Central memory CD8-positive, alpha-beta T cell (primary cell): Measurements from ENCODE around the gene SFXN3.

Experiments used
- ATAC-seq: fragments of 150-1000 bp; cut with Tn5 transposase; replicated peaks from 2 replicates; pipeline ENCODE4 v1.10.0; 2022; ENCODE audit warnings: mild to moderate bottlenecking, moderate FRiP score, moderate number of reproducible peaks; ENCODE audit not compliant: poor library complexity, severe bottlenecking; ENCODE audit errors: extremely low read depth
- DNase-seq, 2 donors: peaks; one replicate each; pipeline ENCODE4 v3.0.0; 2021; ENCODE audit warnings: low spot score in 2 of 2
- H3K27ac Mint-ChIP-seq: one replicate; pipeline ENCODE4 v1.8.0; 2022; ENCODE audit warnings: low read depth, mild to moderate bottlenecking, moderate library complexity, mixed read lengths
- H3K27me3 Mint-ChIP-seq: one replicate; pipeline ENCODE4 v1.8.0; 2022; ENCODE audit warnings: mixed read lengths
- H3K36me3 Mint-ChIP-seq: one replicate; pipeline ENCODE4 v1.8.0; 2022; ENCODE audit warnings: mild to moderate bottlenecking, moderate library complexity, mixed read lengths; ENCODE audit not compliant: insufficient read depth
- H3K4me1 Mint-ChIP-seq: one replicate; pipeline ENCODE4 v1.8.0; 2022; ENCODE audit warnings: mixed read lengths
- H3K4me3 Mint-ChIP-seq: one replicate; pipeline ENCODE4 v1.8.0; 2022; ENCODE audit warnings: mild to moderate bottlenecking, moderate library complexity, mixed read lengths
- H3K9me3 Mint-ChIP-seq: one replicate; pipeline ENCODE4 v1.8.0; 2022; ENCODE audit warnings: mixed read lengths

Gene SFXN3

GRCh38 chr10:101063050-101063525 is 32.1 kb downstream of the SFXN3 start:
- no peak overlapping the region for H3K27ac Mint-ChIP-seq

GRCh38 chr10:101063548-101064414 is 32.7 kb downstream of the SFXN3 start:
- no peak overlapping the region for H3K27ac Mint-ChIP-seq
- peaks cover 44% of the 10 kb centered on the region for H3K27me3 Mint-ChIP-seq
- DNase-seq: no peak
- H3K4me3 Mint-ChIP-seq: no peak overlapping the region
- H3K9me3 Mint-ChIP-seq: no peaks in the 10 kb centered on the region
- no peak for ATAC-seq
- peaks cover 30% of the 10 kb centered on the region for H3K4me1 Mint-ChIP-seq
- peaks cover 14% of the 10 kb centered on the region for H3K36me3 Mint-ChIP-seq

More at GRCh38 chr10:101063050-101063525, 32.1 kb downstream of the SFXN3 start:
- Mint-ChIP-seq H3K36me3 (peaks cover 14% of the 10 kb centered on the region), H3K9me3 (no peaks in the 10 kb centered on the region), H3K4me3 (no peak overlapping the region), H3K4me1 (peaks cover 30% of the 10 kb centered on the region), H3K27me3 (peaks cover 44% of the 10 kb centered on the region)
- no peak for DNase-seq
- ATAC-seq: no peak

GRCh38 chr10:101064415-101065030 is 33.5 kb downstream of the SFXN3 start:
- Mint-ChIP-seq H3K4me3 (no peak overlapping the region), H3K36me3 (peaks cover 14% of the 10 kb centered on the region), H3K27me3 (peaks cover 44% of the 10 kb centered on the region), H3K4me1 (peaks cover 28% of the 10 kb centered on the region), H3K9me3 (no peaks in the 10 kb centered on the region), H3K27ac (no peak overlapping the region)
- DNase-seq: no peak
- no peak for ATAC-seq

GRCh38 chr10:101065481-101066145 is 34.6 kb downstream of the SFXN3 start:
- no peak overlapping the region for H3K27ac Mint-ChIP-seq
- ATAC-seq: no peak
- peaks cover 44% of the 10 kb centered on the region for H3K27me3 Mint-ChIP-seq
- H3K9me3 Mint-ChIP-seq: no peaks in the 10 kb centered on the region
- DNase-seq: no peak
- peak overlapping the region; percentile 80 for H3K4me3 Mint-ChIP-seq
- peaks cover 17% of the 10 kb centered on the region for H3K4me1 Mint-ChIP-seq
- H3K36me3 Mint-ChIP-seq: peaks cover 9% of the 10 kb centered on the region

- Mint-ChIP-seq H3K4me1 (peaks cover 14% of the 10 kb centered on the region), H3K9me3 (no peaks in the 10 kb centered on the region), H3K27ac (no peak overlapping the region), H3K36me3 (peaks cover 7% of the 10 kb centered on the region), H3K4me3 (peak overlapping the region; percentile 80), H3K27me3 (peaks cover 45% of the 10 kb centered on the region)
- DNase-seq (no peak), ATAC-seq (no peak)
Observed at GRCh38 chr10:101066146-101066895, 35.3 kb downstream of the SFXN3 start.

- peak overlapping the region; percentile 80 for H3K4me3 Mint-ChIP-seq
- peaks cover 52% of the 10 kb centered on the region for H3K27me3 Mint-ChIP-seq
- H3K4me1 Mint-ChIP-seq: peaks cover 10% of the 10 kb centered on the region
- no peak overlapping the region for H3K27ac Mint-ChIP-seq
- no peaks in the 10 kb centered on the region for H3K9me3 Mint-ChIP-seq
- H3K36me3 Mint-ChIP-seq: peaks cover 7% of the 10 kb centered on the region
- no peak for ATAC-seq
- no peak for DNase-seq
Observed at GRCh38 chr10:101066896-101067355, 35.9 kb downstream of the SFXN3 start.

GRCh38 chr10:101067356-101068083 is 36.5 kb downstream of the SFXN3 start:
- Mint-ChIP-seq H3K27ac (no peak overlapping the region), H3K27me3 (peaks cover 57% of the 10 kb centered on the region), H3K36me3 (peaks cover 7% of the 10 kb centered on the region)

GRCh38 chr10:101069441-101069840 is 38.4 kb downstream of the SFXN3 start:
- no peaks in the 10 kb centered on the region for H3K9me3 Mint-ChIP-seq
- DNase-seq (no peak), ATAC-seq (no peak)
- no peak overlapping the region for H3K27ac Mint-ChIP-seq
- peaks cover 65% of the 10 kb centered on the region for H3K27me3 Mint-ChIP-seq
- peaks cover 5% of the 10 kb centered on the region for H3K36me3 Mint-ChIP-seq
- no peak overlapping the region for H3K4me3 Mint-ChIP-seq
- peaks cover 7% of the 10 kb centered on the region for H3K4me1 Mint-ChIP-seq

More at GRCh38 chr10:101067356-101068083, 36.5 kb downstream of the SFXN3 start:
- DNase-seq (peak; percentile 57 to 66), ATAC-seq (peak; percentile 65)
- Mint-ChIP-seq H3K9me3 (no peaks in the 10 kb centered on the region), H3K4me3 (peak overlapping the region; percentile 80), H3K4me1 (peaks cover 7% of the 10 kb centered on the region)

GRCh38 chr10:101070098-101070497 is 39.1 kb downstream of the SFXN3 start:
- Mint-ChIP-seq H3K4me1 (peaks cover 7% of the 10 kb centered on the region), H3K27ac (no peak overlapping the region), H3K36me3 (peaks cover 5% of the 10 kb centered on the region), H3K9me3 (no peaks in the 10 kb centered on the region), H3K27me3 (peaks cover 63% of the 10 kb centered on the region), H3K4me3 (no peak overlapping the region)
- DNase-seq: no peak
- no peak for ATAC-seq

GRCh38 chr10:101071267-101071884 is 40.3 kb downstream of the SFXN3 start:
- peaks cover 5% of the 10 kb centered on the region for H3K36me3 Mint-ChIP-seq
- DNase-seq (no peak), ATAC-seq (no peak)
- peaks cover 7% of the 10 kb centered on the region for H3K4me1 Mint-ChIP-seq
- H3K9me3 Mint-ChIP-seq: no peaks in the 10 kb centered on the region
- H3K27me3 Mint-ChIP-seq: peaks cover 63% of the 10 kb centered on the region
- H3K4me3 Mint-ChIP-seq: no peak overlapping the region
- H3K27ac Mint-ChIP-seq: no peak overlapping the region

GRCh38 chr10:101071885-101072433 is 40.9 kb downstream of the SFXN3 start:
- H3K9me3 Mint-ChIP-seq: no peaks in the 10 kb centered on the region
- DNase-seq: no peak
- H3K27ac Mint-ChIP-seq: no peak overlapping the region
- no peak overlapping the region for H3K4me3 Mint-ChIP-seq
- H3K36me3 Mint-ChIP-seq: peaks cover 5% of the 10 kb centered on the region
- ATAC-seq: no peak
- H3K4me1 Mint-ChIP-seq: peaks cover 7% of the 10 kb centered on the region
- H3K27me3 Mint-ChIP-seq: peaks cover 64% of the 10 kb centered on the region
